ENCODE data around the gene SEPTIN3. TPM values are rescaled to one million over a fixed set of nuclear protein-coding genes. Genes with fewer than 3 reads are reported as not detected.
A peak's percentile ranks its signal among the peaks of the same experiment; 100 is the strongest.

Gene SEPTIN3
- total RNA-seq, 5 donors from 2014 or later (not counting 1 experiment from before 2014, with no cell fraction given), result 0.10 to 0.30 (median 0.23) TPM

DNA sequence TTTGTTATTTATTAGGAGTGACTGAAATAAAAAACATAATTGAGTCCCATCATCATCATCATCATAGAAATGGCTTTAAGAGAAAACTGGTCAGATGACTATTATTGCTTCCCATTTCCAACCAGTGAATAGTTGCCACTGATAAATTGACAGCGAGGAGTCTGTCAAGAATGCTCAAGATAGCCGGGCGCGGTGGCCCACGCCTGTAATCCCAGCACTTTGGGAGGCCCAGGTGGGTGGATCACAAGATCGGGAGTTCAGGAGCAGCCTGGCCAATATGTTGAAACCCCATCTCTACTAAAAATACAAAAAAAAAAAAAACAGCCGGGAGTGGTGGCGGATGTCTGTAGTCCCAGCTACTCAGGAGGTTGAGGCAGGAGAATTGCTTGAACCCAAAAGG lies 31.2 kb downstream of the SEPTIN3 start:
- H3K36me3 ChIP-seq (ENCODE audit: control insufficient read depth in 2 of 2, extremely low read depth in 1 of 2, insufficient read depth in 1 of 2, low read length in 1 of 2), result no peaks in the 10 kb centered on the region
- Mint-ChIP-seq H3K9me3 (peaks cover 3 to 20% (median 17%) of the 10 kb centered on the region in 3 donors), H3K36me3 (peaks cover 9% of the 10 kb centered on the region), H3K4me3 (peak overlapping the region in 1 of 3 donors; percentile 59), H3K27ac (no peak overlapping the region), H3K4me1 (peaks cover 23 to 25% (median 23%) of the 10 kb centered on the region in 3 donors), H3K27me3 (no peaks in the 10 kb centered on the region)
- ChIA-PET CTCF (no interaction called here), POLR2A (no interaction called here)
- DNase-seq (no peak), ATAC-seq (replicated peaks in 1 of 4) (no peak)
- no peak overlapping the region for H3K27ac ChIP-seq (ENCODE audit: low read length)
- no peak overlapping the region for H3K4me3 ChIP-seq (ENCODE audit: control insufficient read depth in 1 of 2, extremely low read depth in 1 of 2, low read length in 1 of 2)
- H3K4me1 ChIP-seq (ENCODE audit: control insufficient read depth in 1 of 2, extremely low read depth in 1 of 2, insufficient read depth in 2 of 2, low read length in 2 of 2), result peaks cover 2 to 23% of the 10 kb centered on the region in 2 experiments
- H3K27me3 ChIP-seq (replicated peaks in 1 of 2; ENCODE audit: control insufficient read depth in 2 of 2, extremely low read depth in 1 of 2, insufficient read depth in 2 of 2, low read length in 1 of 2), result peaks cover 0 to 13% of the 10 kb centered on the region in 2 experiments
- no peaks in the 10 kb centered on the region for H3K9me3 ChIP-seq
- 91% methylated on average over 5 of the region's 8 CpGs for WGBS (ENCODE audit: insufficient coverage)

DNA sequence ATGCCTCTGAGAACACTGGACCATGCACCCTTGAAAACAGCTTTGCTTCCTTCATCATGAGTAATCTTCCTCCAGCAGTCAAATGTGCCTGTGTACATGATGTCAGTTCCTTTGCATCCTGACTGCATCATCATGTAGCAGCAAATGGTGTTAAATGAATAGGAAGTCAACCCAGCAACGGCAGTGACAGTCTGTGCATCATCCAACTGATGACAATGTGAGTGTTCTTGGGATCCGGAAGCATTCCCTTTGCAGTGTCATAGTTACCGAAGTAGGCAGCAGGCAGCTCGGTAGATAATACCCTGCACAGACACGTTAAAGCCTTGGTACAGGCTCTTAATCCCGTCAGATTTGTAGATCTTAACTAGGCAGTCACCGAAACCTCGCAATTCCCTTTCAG lies 31.9 kb downstream of the SEPTIN3 start:
- no peak for ATAC-seq (replicated peaks in 1 of 4)
- H3K27me3 ChIP-seq (replicated peaks in 1 of 2; ENCODE audit: control insufficient read depth in 2 of 2, extremely low read depth in 1 of 2, insufficient read depth in 2 of 2, low read length in 1 of 2), result peaks cover 0 to 13% of the 10 kb centered on the region in 2 experiments
- H3K27ac ChIP-seq (ENCODE audit: low read length), result no peak overlapping the region
- H3K36me3 ChIP-seq (ENCODE audit: control insufficient read depth in 2 of 2, extremely low read depth in 1 of 2, insufficient read depth in 1 of 2, low read length in 1 of 2), result no peaks in the 10 kb centered on the region
- Mint-ChIP-seq H3K36me3 (peaks cover 9% of the 10 kb centered on the region), H3K4me3 (no peak overlapping the region), H3K9me3 (peaks cover 3 to 20% (median 20%) of the 10 kb centered on the region in 3 donors), H3K4me1 (peaks cover 23 to 25% (median 23%) of the 10 kb centered on the region in 3 donors), H3K27ac (no peak overlapping the region), H3K27me3 (no peaks in the 10 kb centered on the region)
- ChIA-PET CTCF (no interaction called here), POLR2A (no interaction called here)
- H3K4me3 ChIP-seq (ENCODE audit: control insufficient read depth in 1 of 2, extremely low read depth in 1 of 2, low read length in 1 of 2), result no peak overlapping the region
- H3K4me1 ChIP-seq (ENCODE audit: control insufficient read depth in 1 of 2, extremely low read depth in 1 of 2, insufficient read depth in 2 of 2, low read length in 2 of 2), result peaks cover 2 to 23% of the 10 kb centered on the region in 2 experiments
- 85% methylated on average over 7 of the region's 8 CpGs for WGBS (ENCODE audit: insufficient coverage)
- no peaks in the 10 kb centered on the region for H3K9me3 ChIP-seq
- no peak for DNase-seq

DNA sequence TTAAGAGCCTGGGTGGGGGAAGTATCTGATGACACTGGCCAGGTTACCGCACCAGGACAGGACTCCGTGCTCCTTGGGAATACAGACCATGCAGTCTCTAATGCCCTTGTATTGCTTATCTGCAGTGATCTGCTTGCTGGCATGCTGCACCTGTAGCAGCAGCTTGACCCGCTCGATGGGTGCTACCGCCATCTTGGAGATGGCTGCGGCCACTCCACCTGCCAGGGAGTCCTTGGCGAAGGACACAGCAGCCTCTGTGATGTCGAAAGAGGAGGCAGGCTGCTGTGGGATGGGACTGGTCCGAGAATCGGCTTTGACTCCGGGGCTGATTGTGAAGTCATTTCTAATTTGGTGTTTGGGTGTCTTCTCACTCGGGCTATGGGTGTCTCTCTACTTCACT lies 32.5 kb downstream of the SEPTIN3 start:
- ChIA-PET CTCF (no interaction called here), POLR2A (no interaction called here)
- no peak for DNase-seq
- Histone ChIP-seq H3K36me3 (ENCODE audit: control insufficient read depth in 2 of 2, extremely low read depth in 1 of 2, insufficient read depth in 1 of 2, low read length in 1 of 2) (no peaks in the 10 kb centered on the region), H3K4me1 (ENCODE audit: control insufficient read depth in 1 of 2, extremely low read depth in 1 of 2, insufficient read depth in 2 of 2, low read length in 2 of 2) (peaks cover 2 to 23% of the 10 kb centered on the region in 2 experiments), H3K4me3 (ENCODE audit: control insufficient read depth in 1 of 2, extremely low read depth in 1 of 2, low read length in 1 of 2) (no peak overlapping the region), H3K27me3 (replicated peaks in 1 of 2; ENCODE audit: control insufficient read depth in 2 of 2, extremely low read depth in 1 of 2, insufficient read depth in 2 of 2, low read length in 1 of 2) (peaks cover 0 to 10% of the 10 kb centered on the region in 2 experiments), H3K9me3 (no peaks in the 10 kb centered on the region), H3K27ac (ENCODE audit: low read length) (no peak overlapping the region)
- H3K4me1 Mint-ChIP-seq, result peaks cover 23% of the 10 kb centered on the region in 3 donors
- peaks cover 9% of the 10 kb centered on the region for H3K36me3 Mint-ChIP-seq
- H3K27me3 Mint-ChIP-seq, result no peaks in the 10 kb centered on the region
- H3K27ac Mint-ChIP-seq, result no peak overlapping the region
- no peak overlapping the region for H3K4me3 Mint-ChIP-seq
- peaks cover 3 to 20% (median 20%) of the 10 kb centered on the region in 3 donors for H3K9me3 Mint-ChIP-seq
- no peak for ATAC-seq (replicated peaks in 1 of 4)
- 97% methylated on average over 6 of the region's 12 CpGs for WGBS (ENCODE audit: insufficient coverage)

DNA sequence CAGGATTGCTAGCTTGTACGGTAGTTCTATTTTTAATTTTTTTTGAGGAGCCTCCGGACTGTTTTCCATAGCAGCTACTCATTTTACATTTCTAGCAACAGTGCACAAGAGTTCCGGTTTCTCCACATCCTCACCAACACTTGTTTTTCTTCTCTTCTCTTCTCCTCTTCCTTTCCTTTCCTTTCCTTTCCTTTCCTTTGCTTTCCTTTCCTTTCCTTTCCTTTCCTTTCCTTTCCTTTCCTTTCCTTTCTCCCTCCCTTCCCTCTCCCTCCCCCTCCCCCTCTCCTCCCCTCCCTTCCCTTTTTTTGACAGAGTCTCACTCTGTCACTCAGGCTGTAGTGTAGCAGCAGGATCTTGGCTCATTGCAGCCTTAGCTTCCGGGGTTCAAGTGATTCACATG lies 38.7 kb downstream of the SEPTIN3 start:
- 58% methylated on average over 3 of the region's 4 CpGs for WGBS (ENCODE audit: insufficient coverage)
- no peak for ATAC-seq (replicated peaks in 1 of 4)
- ChIA-PET POLR2A (no interaction called here), CTCF (no interaction called here)
- Mint-ChIP-seq H3K4me3 (no peak overlapping the region), H3K9me3 (peaks cover 0 to 22% (median 15%) of the 10 kb centered on the region in 3 donors), H3K4me1 (no peaks in the 10 kb centered on the region), H3K27ac (no peak overlapping the region), H3K27me3 (peaks cover 4 to 5% of the 10 kb centered on the region in 2 donors), H3K36me3 (peaks cover 3% of the 10 kb centered on the region)
- Histone ChIP-seq H3K9me3 (no peaks in the 10 kb centered on the region), H3K4me3 (ENCODE audit: control insufficient read depth in 1 of 2, extremely low read depth in 1 of 2, low read length in 1 of 2) (no peak overlapping the region), H3K4me1 (ENCODE audit: control insufficient read depth in 1 of 2, extremely low read depth in 1 of 2, insufficient read depth in 2 of 2, low read length in 2 of 2) (no peaks in the 10 kb centered on the region), H3K27me3 (replicated peaks in 1 of 2; ENCODE audit: control insufficient read depth in 2 of 2, extremely low read depth in 1 of 2, insufficient read depth in 2 of 2, low read length in 1 of 2) (peaks cover 0 to 2% of the 10 kb centered on the region in 2 experiments), H3K36me3 (ENCODE audit: control insufficient read depth in 2 of 2, extremely low read depth in 1 of 2, insufficient read depth in 1 of 2, low read length in 1 of 2) (no peaks in the 10 kb centered on the region), H3K27ac (ENCODE audit: low read length) (no peak overlapping the region)
- DNase-seq, result no peak

DNA sequence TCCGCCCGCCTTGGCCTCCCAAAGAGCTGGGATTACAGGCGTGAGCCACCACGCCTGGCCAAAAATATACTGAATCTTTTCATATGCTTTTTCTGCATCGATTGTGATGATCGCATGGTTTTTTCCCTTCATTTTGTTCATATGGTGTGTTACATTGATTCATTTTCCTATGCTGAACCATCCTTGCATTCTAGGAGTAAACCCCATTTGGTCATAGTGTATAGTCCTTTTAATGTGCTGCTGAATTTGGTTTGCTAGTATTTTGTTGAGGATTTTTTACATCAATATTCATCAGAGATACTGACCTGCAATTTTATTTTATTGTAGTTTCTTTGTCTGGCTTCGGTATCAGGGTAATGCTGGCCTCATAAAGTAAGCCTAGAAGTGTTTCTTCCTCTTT lies 41.5 kb downstream of the SEPTIN3 start:
- no peak overlapping the region for H3K4me3 Mint-ChIP-seq
- H3K9me3 Mint-ChIP-seq, result peaks cover 0 to 13% (median 9%) of the 10 kb centered on the region in 3 donors
- WGBS (ENCODE audit: insufficient coverage), result 93% methylated on average over 2 of the region's 7 CpGs
- no peaks in the 10 kb centered on the region for H3K9me3 ChIP-seq
- no peak overlapping the region for H3K4me3 ChIP-seq (ENCODE audit: control insufficient read depth in 1 of 2, extremely low read depth in 1 of 2, low read length in 1 of 2)
- ATAC-seq (replicated peaks in 1 of 4) (no peak), DNase-seq (no peak)
- H3K4me1 ChIP-seq (ENCODE audit: control insufficient read depth in 1 of 2, extremely low read depth in 1 of 2, insufficient read depth in 2 of 2, low read length in 2 of 2), result no peaks in the 10 kb centered on the region
- peaks cover 3% of the 10 kb centered on the region for H3K36me3 Mint-ChIP-seq
- H3K4me1 Mint-ChIP-seq, result no peaks in the 10 kb centered on the region
- H3K27ac ChIP-seq (ENCODE audit: low read length), result no peak overlapping the region
- ChIA-PET CTCF (no interaction called here), POLR2A (no interaction called here)
- H3K27me3 ChIP-seq (replicated peaks in 1 of 2; ENCODE audit: control insufficient read depth in 2 of 2, extremely low read depth in 1 of 2, insufficient read depth in 2 of 2, low read length in 1 of 2), result peaks cover 0 to 9% of the 10 kb centered on the region in 2 experiments
- peaks cover 4 to 5% of the 10 kb centered on the region in 2 donors for H3K27me3 Mint-ChIP-seq
- H3K36me3 ChIP-seq (ENCODE audit: control insufficient read depth in 2 of 2, extremely low read depth in 1 of 2, insufficient read depth in 1 of 2, low read length in 1 of 2), result no peaks in the 10 kb centered on the region
- no peak overlapping the region for H3K27ac Mint-ChIP-seq

DNA sequence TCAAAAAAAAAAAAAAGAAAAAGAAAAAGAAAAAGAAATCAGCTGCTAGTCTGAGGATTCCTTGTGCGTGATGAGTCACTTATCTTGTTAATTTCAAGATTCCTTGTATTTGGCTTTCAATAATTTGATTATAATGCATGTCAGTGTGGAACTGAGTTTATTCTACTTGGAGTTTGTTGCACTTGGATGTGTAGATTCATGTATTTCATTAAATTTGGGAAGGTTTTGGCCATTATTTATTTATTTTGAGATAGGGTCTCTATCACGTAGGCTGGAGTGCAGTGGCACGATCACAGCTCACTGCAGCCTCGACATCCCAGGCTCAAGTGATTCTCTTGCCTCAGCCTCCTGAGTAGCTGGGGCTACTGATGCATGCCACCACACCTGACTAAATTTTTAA lies 44.1 kb downstream of the SEPTIN3 start:
- no peak for DNase-seq
- H3K4me1 ChIP-seq (ENCODE audit: control insufficient read depth in 1 of 2, extremely low read depth in 1 of 2, insufficient read depth in 2 of 2, low read length in 2 of 2), result no peaks in the 10 kb centered on the region
- H3K9me3 ChIP-seq, result no peaks in the 10 kb centered on the region
- Mint-ChIP-seq H3K4me1 (no peaks in the 10 kb centered on the region), H3K9me3 (peaks cover 0 to 12% (median 9%) of the 10 kb centered on the region in 3 donors), H3K27me3 (peaks cover 9 to 20% of the 10 kb centered on the region in 2 donors), H3K36me3 (peaks cover 3% of the 10 kb centered on the region), H3K4me3 (no peak overlapping the region), H3K27ac (no peak overlapping the region)
- CTCF ChIA-PET, result interaction anchor here in 1 of 2 donors (0.6 kb wide), 1 partner anchor 897 kb away, joined by 3 read pairs; no protein-coding TSS in a partner anchor
- no peak for ATAC-seq (replicated peaks in 1 of 4)
- H3K27me3 ChIP-seq (replicated peaks in 1 of 2; ENCODE audit: control insufficient read depth in 2 of 2, extremely low read depth in 1 of 2, insufficient read depth in 2 of 2, low read length in 1 of 2), result peaks cover 0 to 9% of the 10 kb centered on the region in 2 experiments
- H3K27ac ChIP-seq (ENCODE audit: low read length), result no peak overlapping the region
- H3K4me3 ChIP-seq (ENCODE audit: control insufficient read depth in 1 of 2, extremely low read depth in 1 of 2, low read length in 1 of 2), result no peak overlapping the region
- POLR2A ChIA-PET, result no interaction called here
- 92% methylated on average over 4 of the region's 4 CpGs for WGBS (ENCODE audit: insufficient coverage)
- H3K36me3 ChIP-seq (ENCODE audit: control insufficient read depth in 2 of 2, extremely low read depth in 1 of 2, insufficient read depth in 1 of 2, low read length in 1 of 2), result no peaks in the 10 kb centered on the region

DNA sequence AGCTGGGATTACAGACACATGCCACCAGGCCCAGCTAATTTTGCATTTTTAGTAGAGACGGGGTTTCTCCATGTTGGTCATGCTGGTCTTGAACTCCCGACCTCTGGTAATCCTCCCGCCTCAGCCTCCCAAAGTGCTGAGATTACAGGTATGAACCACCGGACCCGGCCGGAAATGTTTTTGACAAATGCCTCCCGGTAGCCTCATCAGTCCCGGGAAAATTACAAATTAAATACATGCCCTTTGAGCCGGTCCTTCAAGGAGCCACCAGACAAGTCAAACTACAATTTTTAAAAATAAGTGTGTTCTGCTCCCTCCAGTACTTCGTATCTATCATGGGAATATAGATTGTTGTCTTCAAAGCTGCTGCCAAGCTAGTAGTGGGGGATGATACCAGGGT lies 46.9 kb downstream of the SEPTIN3 start:
- Histone ChIP-seq H3K27me3 (replicated peaks in 1 of 2; ENCODE audit: control insufficient read depth in 2 of 2, extremely low read depth in 1 of 2, insufficient read depth in 2 of 2, low read length in 1 of 2) (peaks cover 0 to 9% of the 10 kb centered on the region in 2 experiments), H3K4me1 (ENCODE audit: control insufficient read depth in 1 of 2, extremely low read depth in 1 of 2, insufficient read depth in 2 of 2, low read length in 2 of 2) (no peaks in the 10 kb centered on the region), H3K27ac (ENCODE audit: low read length) (no peak overlapping the region), H3K36me3 (ENCODE audit: control insufficient read depth in 2 of 2, extremely low read depth in 1 of 2, insufficient read depth in 1 of 2, low read length in 1 of 2) (no peaks in the 10 kb centered on the region), H3K4me3 (ENCODE audit: control insufficient read depth in 1 of 2, extremely low read depth in 1 of 2, low read length in 1 of 2) (no peak overlapping the region), H3K9me3 (no peaks in the 10 kb centered on the region)
- ChIA-PET CTCF (no interaction called here), POLR2A (no interaction called here)
- WGBS (ENCODE audit: insufficient coverage), result 78% methylated on average over 1 of the region's 10 CpGs
- no peak for ATAC-seq (replicated peaks in 1 of 4)
- no peak for DNase-seq
- Mint-ChIP-seq H3K27ac (no peak overlapping the region), H3K9me3 (no peaks in the 10 kb centered on the region), H3K27me3 (peaks cover 7 to 18% of the 10 kb centered on the region in 2 donors), H3K4me1 (no peaks in the 10 kb centered on the region), H3K4me3 (no peak overlapping the region), H3K36me3 (no peaks in the 10 kb centered on the region)

All from T-cell (primary cell).